ENCODE data around the gene UNK. TPM values are rescaled to one million over a fixed set of nuclear protein-coding genes. Genes with fewer than 3 reads are reported as not detected.

UNK gene
- total and polyA plus RNA-seq, 9 of the 15 experiments (the other 6 are each of a cell fraction or from before 2014, with no cell fraction given), result 12.8 to 38.6 (median 24.8) TPM

GRCh38 chr17:75776386-75777295, 8.0 kb upstream of the UNK start (continued):
- no peak for TF ChIP-seq SNRNP70 (optimal IDR thresholded peaks at IDR 0.05; ENCODE audit: low read depth, low read length)
- peak; percentile 24 for TF ChIP-seq HEY1 (CRISPR knock-in tag; IDR thresholded peaks at IDR 0.05; ENCODE audit: borderline replicate concordance)
- TF ChIP-seq SP1 (CRISPR knock-in tag; IDR thresholded peaks at IDR 0.05), result peak; percentile 69; the same call in 1 of the 2 replicates
- TF ChIP-seq HMG20B (CRISPR knock-in tag; IDR thresholded peaks at IDR 0.05), result peak; percentile 18; the same call in 1 of the 2 replicates
- peak; percentile 88 for TF ChIP-seq ZBTB17 (CRISPR knock-in tag; IDR thresholded peaks at IDR 0.05)
- peak; percentile 55; the same call in 1 of the 2 replicates for TF ChIP-seq CTBP1 (IDR thresholded peaks at IDR 0.05; ENCODE audit: borderline replicate concordance)
- no peak for TF ChIP-seq FOXK1 (CRISPR knock-in tag; IDR thresholded peaks at IDR 0.05; ENCODE audit: borderline replicate concordance)
- TF ChIP-seq ZNF324 (CRISPR knock-in tag; IDR thresholded peaks at IDR 0.05), result 0 out of 2 replicates have a peak, but pooled peaks have one; percentile 57
- peak; percentile 89 for TF ChIP-seq ZSCAN32 (CRISPR knock-in tag; IDR thresholded peaks at IDR 0.05)
- TF ChIP-seq HCFC1 (IDR thresholded peaks at IDR 0.05; ENCODE audit: low read depth, low read length), result no peak
- no peak for TF ChIP-seq ZNF76 (CRISPR knock-in tag; IDR thresholded peaks at IDR 0.05; ENCODE audit: borderline replicate concordance)
- no peak for TF ChIP-seq RBM15 (IDR thresholded peaks at IDR 0.05; ENCODE audit: insufficient read depth, low read length)
- TF ChIP-seq ELF4 (CRISPR knock-in tag; IDR thresholded peaks at IDR 0.05), result peak; percentile 94
- TF ChIP-seq ZFP36 (IDR thresholded peaks at IDR 0.05; ENCODE audit: low read depth, low read length, partially characterized antibody), result no peak
- no peak for TF ChIP-seq USF1 (CRISPR knock-in tag; IDR thresholded peaks at IDR 0.05)
- no peak for TF ChIP-seq ELF1 (tag; IDR thresholded peaks at IDR 0.05)
- peak; percentile 38; the same call in 1 of the 2 replicates for TF ChIP-seq NCOR1 (IDR thresholded peaks at IDR 0.05)
- TF ChIP-seq ESRRA (IDR thresholded peaks at IDR 0.05; ENCODE audit: borderline replicate concordance, low read depth), result no peak
- TF ChIP-seq KHSRP (IDR thresholded peaks at IDR 0.05), result peak; percentile 86
- TF ChIP-seq ZNF224 (CRISPR knock-in tag; IDR thresholded peaks at IDR 0.05), result no peak
- no peak for TF ChIP-seq IFI16 (CRISPR knock-in tag; IDR thresholded peaks at IDR 0.05)
- peak; percentile 77 for TF ChIP-seq MAFF (IDR thresholded peaks at IDR 0.05; ENCODE audit: low read length)
- TF ChIP-seq GABPB1 (CRISPR knock-in tag; IDR thresholded peaks at IDR 0.05), result peak; percentile 21; the same call in 1 of the 2 replicates
- peak; percentile 11 to 45; a peak in 1 of 4 replicates for TF ChIP-seq NONO (IDR thresholded peaks at IDR 0.05; ENCODE audit: low read depth in 2 of 2, low read length in 1 of 2)
- TF ChIP-seq ZNF561 (CRISPR knock-in tag; conservative IDR thresholded peaks at IDR 0.05), result peak; percentile 16
- TF ChIP-seq PBX2 (CRISPR knock-in tag; IDR thresholded peaks at IDR 0.05; ENCODE audit: low read depth), result no peak
- TF ChIP-seq PBX2 (tag; conservative IDR thresholded peaks at IDR 0.05; ENCODE audit: low read depth), result no peak
